ENCODE data around the gene SRGAP3.

DNA sequence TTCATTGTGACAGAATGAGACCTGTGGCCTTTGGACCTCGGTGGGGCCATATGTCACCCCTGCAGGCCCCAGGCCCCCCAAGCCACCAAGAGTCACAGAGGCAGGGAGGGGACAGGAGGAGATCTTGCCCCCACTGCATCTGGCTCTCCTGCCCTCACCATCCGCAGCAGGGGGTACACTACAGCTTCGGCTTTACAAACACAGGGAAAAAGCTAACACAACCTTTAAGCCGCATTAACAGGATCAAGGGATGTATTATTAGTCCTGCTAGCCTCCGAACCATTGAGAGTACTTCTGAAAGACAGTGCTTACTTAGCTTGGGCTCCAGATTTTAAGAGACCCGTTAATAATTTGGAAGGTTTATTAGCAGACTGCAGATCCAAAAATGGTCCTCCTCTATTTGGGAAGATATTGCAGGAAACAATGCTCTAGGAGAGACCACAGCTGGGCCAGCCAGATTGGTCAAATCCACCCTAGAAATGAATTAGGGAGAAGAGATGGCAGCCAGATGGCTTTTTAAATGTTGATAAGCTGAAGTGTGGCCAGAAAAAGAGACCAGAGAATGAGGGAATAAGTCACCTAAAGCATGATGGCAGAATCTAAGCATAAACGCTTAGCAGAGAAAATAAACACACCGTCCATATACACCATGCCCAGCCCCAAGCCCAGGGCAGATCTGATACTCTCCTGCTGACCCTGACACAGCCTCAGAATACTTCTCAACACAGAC, 31.5 kb downstream of the SRGAP3 start:
- TF ChIP-seq, protein P1, sequence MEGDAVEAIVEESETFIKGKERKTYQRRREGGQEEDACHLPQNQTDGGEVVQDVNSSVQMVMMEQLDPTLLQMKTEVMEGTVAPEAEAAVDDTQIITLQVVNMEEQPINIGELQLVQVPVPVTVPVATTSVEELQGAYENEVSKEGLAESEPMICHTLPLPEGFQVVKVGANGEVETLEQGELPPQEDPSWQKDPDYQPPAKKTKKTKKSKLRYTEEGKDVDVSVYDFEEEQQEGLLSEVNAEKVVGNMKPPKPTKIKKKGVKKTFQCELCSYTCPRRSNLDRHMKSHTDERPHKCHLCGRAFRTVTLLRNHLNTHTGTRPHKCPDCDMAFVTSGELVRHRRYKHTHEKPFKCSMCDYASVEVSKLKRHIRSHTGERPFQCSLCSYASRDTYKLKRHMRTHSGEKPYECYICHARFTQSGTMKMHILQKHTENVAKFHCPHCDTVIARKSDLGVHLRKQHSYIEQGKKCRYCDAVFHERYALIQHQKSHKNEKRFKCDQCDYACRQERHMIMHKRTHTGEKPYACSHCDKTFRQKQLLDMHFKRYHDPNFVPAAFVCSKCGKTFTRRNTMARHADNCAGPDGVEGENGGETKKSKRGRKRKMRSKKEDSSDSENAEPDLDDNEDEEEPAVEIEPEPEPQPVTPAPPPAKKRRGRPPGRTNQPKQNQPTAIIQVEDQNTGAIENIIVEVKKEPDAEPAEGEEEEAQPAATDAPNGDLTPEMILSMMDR (IDR thresholded peaks at IDR 0.05; ENCODE audit: low read length): no peak
- TF ChIP-seq EZH2 (IDR thresholded peaks at IDR 0.05; ENCODE audit: borderline replicate concordance, low read length): no peak
